ENCODE data around the gene VSTM2L.

GRCh38 chr20:37926612-37927011 lies 23.7 kb downstream of the VSTM2L start:
- TF ChIP-seq, protein P1, sequence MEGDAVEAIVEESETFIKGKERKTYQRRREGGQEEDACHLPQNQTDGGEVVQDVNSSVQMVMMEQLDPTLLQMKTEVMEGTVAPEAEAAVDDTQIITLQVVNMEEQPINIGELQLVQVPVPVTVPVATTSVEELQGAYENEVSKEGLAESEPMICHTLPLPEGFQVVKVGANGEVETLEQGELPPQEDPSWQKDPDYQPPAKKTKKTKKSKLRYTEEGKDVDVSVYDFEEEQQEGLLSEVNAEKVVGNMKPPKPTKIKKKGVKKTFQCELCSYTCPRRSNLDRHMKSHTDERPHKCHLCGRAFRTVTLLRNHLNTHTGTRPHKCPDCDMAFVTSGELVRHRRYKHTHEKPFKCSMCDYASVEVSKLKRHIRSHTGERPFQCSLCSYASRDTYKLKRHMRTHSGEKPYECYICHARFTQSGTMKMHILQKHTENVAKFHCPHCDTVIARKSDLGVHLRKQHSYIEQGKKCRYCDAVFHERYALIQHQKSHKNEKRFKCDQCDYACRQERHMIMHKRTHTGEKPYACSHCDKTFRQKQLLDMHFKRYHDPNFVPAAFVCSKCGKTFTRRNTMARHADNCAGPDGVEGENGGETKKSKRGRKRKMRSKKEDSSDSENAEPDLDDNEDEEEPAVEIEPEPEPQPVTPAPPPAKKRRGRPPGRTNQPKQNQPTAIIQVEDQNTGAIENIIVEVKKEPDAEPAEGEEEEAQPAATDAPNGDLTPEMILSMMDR (optimal IDR thresholded peaks at IDR 0.05 in 1 of 3, IDR thresholded peaks at IDR 0.05 in 1 of 3, conservative IDR thresholded peaks at IDR 0.05 in 1 of 3; ENCODE audit: extremely low read depth in 1 of 3, insufficient read depth in 2 of 3, low read length in 3 of 3): no peak
- no peak for TF ChIP-seq EZH2 (IDR thresholded peaks at IDR 0.05; ENCODE audit: low read length)
